ENCODE results near the gene EVX2.

The EVX2 gene

GRCh38 chr2:176039375-176039774 is 44.4 kb downstream of the EVX2 start:
- no peak for DNase-seq

GRCh38 chr2:176038694-176039093 is 45.1 kb downstream of the EVX2 start:
- DNase-seq, result no peak

- DNase-seq, result no peak
These were observed 48.6 kb downstream of the EVX2 start for GRCh38 chr2:176035013-176035691.

- DNase-seq, result no peak
These were observed 56.0 kb downstream of the EVX2 start for GRCh38 chr2:176027806-176028205.
